Limb (tissue), 2 donors: ENCODE data around the gene PTPRN2.
"Not testable (repeated sequence)": the region's sequence is repeated elsewhere in the genome, so short reads cannot be mapped to it uniquely, and the experiment has no call there.

ENCODE experiments used
- DNase-seq, 2 donors: peaks; one replicate each; pipeline ENCODE4 v3.0.0-alpha.2; 2016; ENCODE audit errors: extremely low spot score in 2 of 2

PTPRN2 gene

DNA sequence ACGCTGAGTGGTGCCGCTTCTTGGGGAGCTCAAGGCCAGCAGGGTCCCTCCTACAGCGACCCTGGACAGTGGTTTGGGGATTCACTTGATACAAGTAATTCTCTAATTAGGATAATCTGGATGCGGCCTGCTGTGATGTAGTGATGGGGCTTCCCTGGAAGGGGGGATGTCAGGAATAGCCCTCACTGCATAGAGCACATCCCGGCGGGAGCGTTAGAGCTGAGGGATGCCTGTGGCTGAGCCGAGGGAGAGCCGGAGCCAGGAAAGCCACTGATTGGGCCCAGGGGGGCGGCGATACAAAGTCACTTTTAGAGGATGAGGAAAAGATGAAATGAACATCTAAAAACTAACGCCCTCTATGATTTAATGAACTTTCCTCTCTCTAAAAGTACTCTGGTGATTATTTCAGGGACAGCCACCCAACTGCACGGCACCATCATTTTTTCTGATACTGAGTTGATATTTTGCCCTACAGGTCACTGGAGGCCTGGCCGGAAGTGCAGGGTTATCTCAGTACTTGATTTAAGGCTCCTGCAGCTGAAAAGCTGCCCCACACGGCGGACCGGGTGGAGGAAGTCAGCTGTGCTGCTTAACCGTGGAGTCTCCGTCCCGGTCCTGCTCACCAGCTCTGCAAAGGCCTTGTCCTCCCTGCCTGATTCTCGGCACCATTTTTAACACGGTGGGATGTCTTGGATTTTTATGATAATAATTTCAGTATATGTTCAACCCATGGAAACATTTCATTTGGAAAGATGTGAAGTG lies 732.0 kb downstream of the PTPRN2 start:
- DNase-seq, result no peak

DNA sequence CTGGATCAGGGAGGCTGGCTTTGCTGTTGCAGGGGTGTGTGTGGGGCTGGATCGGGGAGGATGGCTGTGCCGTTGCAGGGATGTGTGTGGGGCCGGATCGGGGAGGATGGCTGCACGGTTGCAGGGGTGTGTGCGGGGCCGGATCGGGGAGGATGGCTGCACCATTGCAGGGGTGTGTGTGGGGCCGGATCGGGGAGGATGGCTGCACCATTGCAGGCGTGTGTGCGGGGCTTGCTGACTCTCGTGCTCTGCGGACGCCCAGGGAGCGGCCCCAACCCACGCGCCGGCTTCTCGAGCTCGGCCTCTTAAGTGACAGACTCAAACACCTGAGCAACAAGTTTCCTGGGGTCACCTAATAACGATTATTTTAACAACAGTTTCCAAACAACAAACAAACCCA lies 732.6 kb downstream of the PTPRN2 start:
- DNase-seq, result no peak

DNA sequence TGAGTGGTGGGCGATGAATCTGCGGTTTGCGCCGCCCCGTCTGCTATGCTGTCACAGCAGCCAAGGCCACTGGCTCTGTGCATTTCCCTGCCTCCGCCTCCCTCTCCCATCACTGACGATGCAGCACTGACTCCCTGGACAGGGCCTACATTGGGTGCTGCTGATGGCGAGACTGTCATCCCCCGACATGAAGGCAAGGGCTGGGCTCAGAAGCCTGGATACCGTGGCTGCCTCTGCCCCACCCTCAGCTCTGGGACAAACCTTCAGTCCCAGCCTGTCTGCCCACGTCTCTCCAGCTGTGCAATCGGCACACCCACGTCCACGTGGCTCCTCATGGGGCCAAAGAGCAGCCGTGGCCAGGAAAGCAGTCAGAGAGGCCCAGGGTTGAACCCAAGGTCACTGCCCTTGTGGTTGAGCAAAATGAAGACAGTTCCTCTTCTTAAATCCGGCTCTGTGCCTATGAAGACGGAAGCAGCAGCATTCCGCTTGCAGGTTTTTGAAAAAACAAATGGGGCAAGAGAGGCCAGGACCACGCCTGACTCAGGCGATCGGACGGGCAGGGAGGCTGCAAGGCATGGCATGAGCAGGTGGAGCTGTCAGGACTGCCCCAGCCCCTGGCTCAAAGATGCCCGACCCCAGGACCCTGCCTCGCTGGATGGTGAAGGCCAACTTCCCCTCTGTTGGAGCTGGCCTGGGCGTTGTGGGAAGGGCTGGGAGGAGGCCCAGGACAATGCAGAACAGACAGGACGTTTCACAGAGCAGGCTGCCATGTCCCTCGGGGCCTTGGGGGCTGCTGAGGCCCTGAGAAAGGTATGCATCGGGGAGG lies 733.3 kb downstream of the PTPRN2 start:
- no peak for DNase-seq

DNA sequence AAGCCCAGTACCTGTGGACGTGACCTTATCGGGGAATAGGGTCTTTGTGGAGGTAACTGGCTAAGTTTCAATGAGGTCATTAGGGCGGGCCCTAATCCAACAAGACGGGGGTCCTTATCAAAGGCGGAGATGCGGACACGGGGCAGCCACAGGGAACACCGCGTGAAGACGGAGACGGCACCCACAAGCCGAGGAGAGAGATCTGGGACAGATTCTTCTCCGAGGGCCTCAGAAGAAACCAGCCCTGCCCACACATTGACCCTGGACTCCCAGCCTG lies 733.9 kb downstream of the PTPRN2 start:
- DNase-seq, result no peak

DNA sequence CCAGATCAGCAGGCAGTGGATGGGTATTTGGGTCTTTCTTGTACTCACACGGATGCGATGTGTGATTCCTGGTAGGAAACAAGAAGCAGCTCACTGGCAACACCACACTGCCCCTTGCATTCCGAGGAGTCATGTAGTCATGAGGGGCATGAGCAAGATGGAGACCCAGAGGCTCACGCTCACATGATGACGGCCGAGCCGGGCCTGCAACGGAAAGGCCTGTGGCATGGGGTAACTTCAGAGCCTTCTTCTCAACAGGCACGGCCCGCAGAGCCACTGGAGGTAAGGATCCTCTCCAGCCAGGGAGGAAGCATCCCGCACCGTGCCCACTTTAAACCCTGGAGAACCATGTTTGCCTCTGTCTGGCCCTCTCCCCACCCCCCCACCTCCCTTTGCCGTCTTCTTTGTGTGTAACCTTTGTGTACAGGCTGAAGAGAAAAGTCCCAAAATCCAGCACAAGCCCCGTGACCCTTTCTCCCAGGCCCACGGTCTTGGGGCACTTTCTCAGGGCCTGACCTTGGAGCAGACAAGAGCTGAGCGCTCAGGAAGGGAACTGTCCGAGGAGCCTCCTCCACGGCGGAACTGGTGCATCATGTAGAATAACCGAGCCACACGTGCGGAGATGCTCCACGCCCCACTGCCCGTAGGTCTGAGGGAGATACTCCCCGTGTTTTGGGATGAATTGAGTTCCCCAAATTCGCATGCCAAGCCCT lies 734.4 kb downstream of the PTPRN2 start:
- DNase-seq, result no peak

DNA sequence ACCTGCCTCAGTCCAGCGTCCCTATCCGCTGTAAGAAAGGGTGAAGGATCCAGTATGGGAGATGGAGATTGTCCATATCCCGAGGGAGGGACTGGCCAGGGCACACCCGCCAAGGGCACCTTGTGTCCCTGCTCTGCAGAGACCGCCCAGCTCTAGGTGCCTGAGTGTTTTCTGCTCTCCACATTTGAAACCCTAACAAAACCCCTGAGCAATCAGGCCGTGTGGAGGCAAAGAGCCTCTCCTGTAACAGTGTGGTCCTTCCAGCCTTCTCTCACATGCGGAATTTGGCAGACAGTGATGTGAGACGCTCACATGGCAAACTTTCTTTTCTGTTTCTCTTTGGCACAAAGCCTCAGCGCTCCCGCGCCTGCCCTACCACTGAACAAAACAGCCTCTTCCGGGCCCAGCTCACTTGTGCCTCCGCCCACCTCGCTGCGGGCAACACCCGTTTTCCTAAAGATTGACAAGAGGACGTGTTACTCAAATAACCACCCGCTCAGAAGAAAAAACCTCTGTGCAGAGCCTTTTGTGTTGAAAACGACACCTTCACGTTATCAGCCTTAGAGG lies 736.0 kb downstream of the PTPRN2 start:
- peak in 1 of 2 donors; percentile 38 for DNase-seq

DNA sequence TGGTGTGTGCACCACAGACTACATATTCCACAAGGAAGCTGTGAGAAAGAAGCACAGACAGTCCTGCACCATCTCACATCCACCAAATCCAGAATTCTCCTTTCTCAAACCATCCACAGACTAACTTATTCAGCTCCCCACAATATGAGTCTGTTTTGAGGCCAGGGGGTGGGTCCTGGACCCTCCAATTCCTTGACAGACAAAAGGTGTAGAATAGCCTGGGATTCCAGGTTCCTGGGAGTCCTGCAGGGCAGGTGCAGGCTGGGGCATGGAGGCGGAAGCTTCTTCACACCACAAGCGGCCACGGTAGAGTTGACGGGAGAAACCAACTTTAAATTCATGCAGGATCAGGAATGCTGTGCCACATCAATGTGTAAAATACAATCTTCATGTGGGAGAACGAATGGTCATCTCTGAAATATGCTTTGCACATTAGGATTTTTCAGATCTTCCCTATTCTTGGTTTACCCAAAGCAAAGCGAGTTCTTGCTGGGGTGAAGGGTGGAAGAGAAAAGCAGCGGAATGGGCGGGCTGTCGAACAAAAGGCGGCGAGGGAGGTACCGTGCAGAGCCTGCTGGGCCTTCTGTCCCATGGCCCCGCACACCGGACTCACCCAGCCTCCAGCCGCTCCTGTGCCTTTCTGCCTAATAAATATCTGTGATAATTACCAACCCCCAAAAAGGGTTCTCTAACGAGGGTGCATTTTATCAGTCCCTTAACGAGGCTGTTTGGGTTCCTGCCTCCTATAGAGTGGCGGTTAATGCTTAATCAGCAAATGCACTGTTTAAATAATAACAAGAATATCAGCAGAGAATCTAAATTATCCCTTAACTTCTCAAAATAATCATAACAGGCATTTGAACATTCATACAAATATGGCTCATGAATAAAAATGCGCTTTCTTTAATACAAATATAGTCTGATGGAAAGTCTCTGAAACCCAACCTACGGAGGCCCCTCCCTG lies 736.9 kb downstream of the PTPRN2 start:
- no peak for DNase-seq

DNA sequence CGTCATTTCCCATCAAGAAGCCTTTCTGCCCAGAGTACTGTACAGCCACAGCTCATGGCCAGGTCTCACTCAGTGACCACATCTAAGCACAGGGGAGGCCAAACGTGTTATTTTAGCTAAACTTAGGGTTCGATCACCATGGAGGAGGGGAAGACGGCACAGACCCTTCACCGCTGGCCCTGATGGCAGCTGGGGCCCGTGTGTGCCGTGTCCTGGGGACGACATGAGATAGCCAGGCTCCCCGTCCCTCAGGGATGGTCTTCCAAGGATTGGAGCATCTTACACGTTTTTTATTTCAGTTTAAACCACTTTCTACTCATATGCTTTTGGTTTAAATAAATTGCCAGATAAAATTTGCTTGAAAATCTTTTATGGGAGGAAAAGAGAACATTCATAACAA lies 737.9 kb downstream of the PTPRN2 start:
- no peak for DNase-seq

DNA sequence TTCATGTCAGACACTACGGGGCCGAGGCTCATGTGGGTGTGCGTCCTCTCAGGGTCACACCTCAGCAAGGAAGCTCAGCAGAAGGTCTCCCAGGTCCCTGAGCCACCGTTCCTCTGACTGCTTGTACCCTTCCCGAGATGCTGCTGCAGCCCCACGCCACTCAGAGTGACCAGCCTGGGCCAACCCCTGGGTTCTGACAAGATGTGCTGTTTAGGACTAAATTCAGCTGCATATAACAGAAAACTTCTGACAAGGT lies 738.4 kb downstream of the PTPRN2 start:
- no peak for DNase-seq

DNA sequence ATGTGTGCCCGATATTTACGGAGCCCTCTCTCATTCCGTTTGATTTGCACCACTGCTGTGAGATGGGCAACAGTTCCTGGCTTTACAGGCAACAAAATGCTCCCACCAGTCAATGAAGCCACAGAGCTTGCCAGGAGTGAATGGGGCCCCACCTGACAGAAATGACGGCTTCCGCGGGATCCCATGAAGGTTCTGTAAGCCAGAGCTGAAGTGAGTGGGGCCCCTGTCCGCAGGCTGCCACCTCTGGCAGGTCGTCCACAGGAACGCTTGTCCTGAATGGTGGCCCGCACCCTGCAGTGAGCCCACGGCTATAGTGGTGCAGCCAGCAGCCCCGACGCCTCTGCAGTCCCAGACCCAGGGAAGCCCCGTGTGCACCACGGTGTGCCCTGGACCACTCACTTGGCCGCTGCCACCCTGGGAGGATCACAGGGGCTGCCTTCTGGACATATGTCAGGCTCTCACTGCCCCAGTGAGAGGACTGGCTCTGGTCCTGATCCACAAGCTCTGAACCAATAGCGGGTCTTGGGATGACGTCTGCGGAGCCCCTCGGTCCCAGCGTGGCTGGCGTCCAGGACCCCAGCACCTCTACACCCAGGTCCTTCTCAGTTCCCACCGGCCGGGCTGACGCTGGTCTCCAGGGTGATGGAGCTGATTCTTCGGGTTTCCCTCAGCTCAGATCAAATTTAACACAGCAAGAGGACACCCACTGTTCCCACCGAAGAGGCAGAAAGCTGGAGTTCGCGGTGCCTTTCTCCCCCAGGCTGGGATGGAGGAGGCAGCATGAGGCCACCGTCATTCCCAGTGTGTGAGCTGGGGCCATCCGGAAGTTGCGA lies 738.9 kb downstream of the PTPRN2 start:
- no peak for DNase-seq

DNA sequence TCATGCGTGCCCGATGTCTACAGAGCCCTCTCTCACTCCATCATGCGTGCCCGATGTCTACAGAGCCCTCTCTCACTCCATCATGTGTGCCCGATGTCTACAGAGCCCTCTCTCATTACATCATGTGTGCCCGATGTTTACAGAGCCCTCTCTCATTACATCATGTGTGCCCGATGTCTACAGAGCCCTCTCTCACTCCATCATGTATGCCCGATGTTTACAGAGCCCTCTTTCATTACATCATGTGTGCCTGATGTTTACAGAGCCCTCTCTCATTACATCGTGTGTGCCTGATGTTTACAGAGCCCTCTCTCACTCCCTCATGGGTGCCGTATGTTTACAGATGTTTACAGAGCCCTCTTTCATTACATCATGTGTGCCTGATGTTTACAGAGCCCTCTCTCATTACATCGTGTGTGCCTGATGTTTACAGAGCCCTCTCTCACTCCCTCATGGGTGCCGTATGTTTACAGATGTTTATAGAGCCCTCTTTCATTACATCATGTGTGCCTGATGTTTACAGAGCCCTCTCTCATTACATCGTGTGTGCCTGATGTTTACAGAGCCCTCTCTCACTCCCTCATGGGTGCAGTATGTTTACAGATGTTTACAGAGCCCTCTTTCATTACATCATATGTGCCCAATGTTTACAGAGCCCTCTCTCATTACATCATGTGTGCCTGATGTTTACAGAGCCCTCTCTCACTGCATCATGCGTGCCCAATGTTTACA lies 739.7 kb downstream of the PTPRN2 start:
- DNase-seq, result not testable (repeated sequence)

DNA sequence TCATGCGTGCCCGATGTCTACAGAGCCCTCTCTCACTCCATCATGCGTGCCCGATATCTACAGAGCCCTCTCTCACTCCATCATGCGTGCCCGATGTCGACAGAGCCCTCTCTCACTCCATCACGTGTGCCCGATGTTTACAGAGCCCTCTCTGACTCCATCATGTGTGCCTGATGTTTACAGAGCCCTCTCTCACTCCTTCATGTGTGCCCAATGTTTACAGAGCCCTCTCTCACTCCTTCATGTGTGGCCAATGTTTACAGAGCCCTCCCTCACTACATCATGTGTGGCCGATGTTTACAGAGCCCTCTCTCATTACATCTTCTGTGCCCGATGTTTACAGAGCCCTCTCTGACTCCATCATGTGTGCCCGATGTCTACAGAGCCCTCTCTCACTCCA lies 740.9 kb downstream of the PTPRN2 start:
- not testable (repeated sequence) for DNase-seq

DNA sequence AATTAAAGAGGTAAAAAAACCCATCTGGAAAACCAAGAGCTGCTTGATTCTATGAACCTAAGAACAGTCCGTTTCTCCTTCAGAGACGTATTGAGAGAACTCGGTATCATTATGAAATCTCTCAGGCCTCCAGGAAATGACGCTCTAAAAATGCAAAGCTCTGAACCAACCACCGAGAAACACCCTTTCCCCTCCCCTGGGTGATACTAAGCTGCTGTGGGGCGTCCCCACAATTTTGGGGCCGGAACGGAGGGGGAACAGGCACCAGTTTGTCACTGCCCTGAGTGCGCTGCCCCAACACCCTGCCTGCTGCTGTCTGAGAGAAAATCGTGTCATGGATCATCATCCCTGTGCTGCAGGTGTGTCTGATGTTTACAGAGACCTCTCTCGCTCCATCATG lies 741.4 kb downstream of the PTPRN2 start:
- no peak for DNase-seq

DNA sequence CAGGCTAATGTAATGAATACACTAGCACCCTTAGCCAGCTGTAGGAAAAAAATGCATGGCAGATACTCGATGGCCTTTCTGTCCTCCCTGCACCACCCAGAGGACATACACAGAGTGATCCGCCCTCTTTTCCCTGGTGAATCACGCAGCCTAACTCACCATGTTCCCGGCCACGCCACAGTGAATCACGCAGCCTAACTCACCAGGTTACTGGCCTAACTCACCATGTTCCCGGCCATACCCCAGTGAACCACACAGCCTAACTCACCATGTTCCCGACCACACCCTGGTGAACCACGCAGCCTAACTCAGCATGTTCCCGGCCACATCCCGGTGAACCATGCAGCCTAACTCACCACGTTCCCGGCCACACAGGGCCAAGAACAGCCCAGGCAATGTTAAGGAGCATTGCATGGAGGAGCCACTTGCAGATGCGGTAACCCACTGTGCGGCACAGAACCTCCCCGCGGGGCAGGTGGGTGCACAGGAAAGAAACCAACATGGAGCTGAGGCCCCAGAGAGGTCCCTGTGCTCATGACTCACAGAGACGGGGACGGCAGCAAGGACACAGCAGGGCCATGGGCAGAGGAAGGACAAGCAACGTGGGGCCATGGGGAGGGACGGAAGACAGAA lies 742.3 kb downstream of the PTPRN2 start:
- no peak for DNase-seq

DNA sequence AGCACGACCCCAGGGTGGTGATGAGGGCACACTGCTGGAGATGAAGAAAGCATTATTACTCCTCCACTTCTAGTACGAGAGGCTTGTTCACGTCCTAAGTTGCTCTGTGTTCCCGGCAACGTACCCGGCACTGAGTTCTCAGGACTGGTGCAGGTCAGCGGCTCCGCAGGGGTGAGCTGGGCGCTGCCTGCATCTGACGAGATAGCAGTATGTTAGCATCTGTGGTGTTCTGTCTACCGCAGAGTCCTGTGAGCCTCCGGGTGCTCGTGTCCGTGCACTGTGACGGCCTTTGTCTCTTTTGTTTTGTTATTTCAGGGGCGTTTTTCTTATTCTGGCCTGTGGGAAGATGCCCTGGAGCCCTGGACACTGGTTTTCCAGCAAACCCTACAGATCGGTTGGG lies 743.0 kb downstream of the PTPRN2 start:
- no peak for DNase-seq

DNA sequence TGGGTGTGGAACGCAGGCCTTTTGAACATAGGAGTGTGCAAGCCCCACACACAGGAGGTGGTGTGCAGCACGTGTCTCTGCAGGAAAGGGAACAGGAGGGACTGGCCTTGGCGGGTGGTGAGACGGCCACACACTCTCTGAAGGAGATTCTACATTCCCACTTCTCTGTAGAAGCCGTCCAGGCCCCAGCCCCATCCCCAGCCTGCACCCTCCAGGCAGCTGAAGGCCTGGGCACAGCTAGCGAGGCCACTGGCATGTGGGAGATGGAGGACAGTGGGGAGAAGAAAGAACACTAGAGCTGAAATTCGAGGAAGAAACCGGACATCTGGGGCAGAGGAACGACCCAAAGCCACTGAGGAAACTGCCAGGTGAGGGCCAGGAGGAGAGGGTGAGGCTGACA lies 743.5 kb downstream of the PTPRN2 start:
- no peak for DNase-seq

DNA sequence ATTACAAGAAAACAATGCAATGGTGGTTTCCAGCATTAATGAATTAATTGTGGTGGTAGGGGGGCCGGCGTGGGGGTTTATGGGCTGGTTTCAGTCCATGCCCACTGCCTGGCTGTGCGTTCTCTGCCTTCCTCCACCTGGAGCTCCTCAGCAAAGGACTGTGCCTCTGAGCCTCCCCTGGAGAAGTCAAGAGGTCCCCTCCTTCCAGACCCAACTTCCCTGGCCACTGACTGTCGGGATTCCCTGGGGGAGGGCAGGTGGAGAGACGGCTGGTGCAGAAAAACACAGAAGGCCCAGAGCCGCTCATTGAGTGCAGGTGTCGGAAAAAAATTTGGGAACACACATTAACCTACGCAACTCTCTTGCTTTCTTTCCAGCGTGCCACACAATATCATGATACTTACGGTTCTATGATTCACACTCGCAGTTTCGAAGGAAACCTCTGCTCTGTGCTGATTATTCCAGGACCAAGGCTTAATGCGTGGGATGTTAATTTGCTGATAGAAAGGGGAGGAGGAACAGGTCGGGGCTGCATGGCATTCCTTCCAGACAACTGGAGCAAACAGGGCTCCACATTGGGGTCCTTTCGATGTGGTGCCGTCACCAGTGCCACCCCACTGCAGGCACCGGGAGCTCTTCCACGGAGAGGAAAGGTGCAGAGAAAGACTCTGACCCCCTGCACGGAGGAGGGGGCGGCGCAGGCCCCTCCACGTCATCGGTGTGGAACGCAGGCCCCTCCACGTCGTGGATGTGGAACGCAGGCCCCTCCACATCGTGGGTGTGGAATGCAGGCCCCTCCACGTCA lies 744.1 kb downstream of the PTPRN2 start:
- DNase-seq, result no peak

DNA sequence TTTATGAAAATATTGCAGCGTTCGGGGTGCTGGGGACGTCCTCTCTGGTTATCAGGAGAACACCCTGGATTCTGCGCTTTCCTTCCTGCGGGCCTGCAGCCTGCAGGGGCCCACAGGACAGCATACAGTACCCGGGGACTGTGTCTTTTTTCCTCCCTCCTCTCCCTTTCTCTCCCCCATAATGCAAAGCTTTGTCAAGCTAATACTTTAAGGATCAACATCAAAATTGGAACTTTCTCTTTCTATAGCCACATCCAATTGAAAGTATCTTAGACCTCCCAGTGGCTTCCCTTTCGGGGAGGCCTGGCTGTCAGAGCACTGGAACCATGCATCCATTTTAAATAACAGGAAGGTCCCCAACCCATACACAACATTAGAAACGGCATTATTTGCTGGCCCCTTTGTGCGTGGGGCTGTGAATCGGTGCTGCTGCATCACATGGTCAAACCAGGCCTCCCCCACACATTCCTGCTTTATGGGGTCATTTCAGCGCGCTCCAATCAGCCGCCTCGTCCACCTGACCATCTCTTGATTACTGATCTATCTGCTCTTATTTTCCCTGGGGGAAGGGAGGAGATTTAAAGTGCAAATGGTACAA lies 745.8 kb downstream of the PTPRN2 start:
- no peak for DNase-seq
